ENCODE measurements around the gene CHST8. TPM values are rescaled to one million over a fixed set of nuclear protein-coding genes. Genes with fewer than 3 reads are reported as not detected.

Gene CHST8
- total RNA-seq, 1 experiment from 2014 or later, result not detected

- TF ChIP-seq CTCF (IDR thresholded peaks at IDR 0.05; ENCODE audit: insufficient read depth in 1 of 2, low read depth in 1 of 2, low read length in 1 of 2, severe bottlenecking in 1 of 2, unreplicated experiment in 1 of 2), result no peak
- Mint-ChIP-seq H3K27ac (ENCODE audit: unreplicated experiment) (no peak overlapping the region), H3K4me1 (ENCODE audit: low read depth, unreplicated experiment) (no peaks in the 10 kb centered on the region), H3K27me3 (ENCODE audit: insufficient read depth, unreplicated experiment) (peaks cover 18% of the 10 kb centered on the region), H3K36me3 (ENCODE audit: insufficient read depth, unreplicated experiment) (no peaks in the 10 kb centered on the region), H3K4me3 (ENCODE audit: unreplicated experiment) (no peak overlapping the region), H3K9me3 (ENCODE audit: unreplicated experiment) (no peaks in the 10 kb centered on the region)
- Histone ChIP-seq H3K4me1 (no peaks in the 10 kb centered on the region), H3K9me3 (no peaks in the 10 kb centered on the region), H3K27me3 (replicated peaks; ENCODE audit: control insufficient read depth, insufficient read depth, low read length) (no peaks in the 10 kb centered on the region; the same call in none of the 2 replicates), H3K4me3 (ENCODE audit: low read depth, low read length) (no peak overlapping the region), H3K36me3 (ENCODE audit: control insufficient read depth, insufficient read depth, low read length) (no peaks in the 10 kb centered on the region)
- intact Hi-C loops (cut with micrococcal nuclease; ENCODE audit: unreplicated experiment), result no loop called here
- POLR2A ChIA-PET, result no interaction called here
- CTCF ChIA-PET, result no interaction called here
- no TSS peak for BruUV-seq (replicated peaks)
- no peak for DNase-seq
These were observed 53.0 kb downstream of the CHST8 start for GRCh38 chr19:33674626-33675367.

- no peaks in the 10 kb centered on the region for H3K36me3 ChIP-seq (ENCODE audit: control insufficient read depth, insufficient read depth, low read length)
- Mint-ChIP-seq H3K4me1 (ENCODE audit: low read depth, unreplicated experiment) (no peaks in the 10 kb centered on the region), H3K9me3 (ENCODE audit: unreplicated experiment) (no peaks in the 10 kb centered on the region), H3K27me3 (ENCODE audit: insufficient read depth, unreplicated experiment) (peaks cover 14% of the 10 kb centered on the region), H3K36me3 (ENCODE audit: insufficient read depth, unreplicated experiment) (no peaks in the 10 kb centered on the region), H3K27ac (ENCODE audit: unreplicated experiment) (no peak overlapping the region), H3K4me3 (ENCODE audit: unreplicated experiment) (no peak overlapping the region)
- POLR2A ChIA-PET, result no interaction called here
- CTCF ChIA-PET, result no interaction called here
- H3K27me3 ChIP-seq (replicated peaks; ENCODE audit: control insufficient read depth, insufficient read depth, low read length), result no peaks in the 10 kb centered on the region; the same call in none of the 2 replicates
- no peak overlapping the region for H3K4me3 ChIP-seq (ENCODE audit: low read depth, low read length)
- intact Hi-C loops (cut with micrococcal nuclease; ENCODE audit: unreplicated experiment), result no loop called here
- no peaks in the 10 kb centered on the region for H3K9me3 ChIP-seq
- TF ChIP-seq CTCF (IDR thresholded peaks at IDR 0.05; ENCODE audit: insufficient read depth in 1 of 2, low read depth in 1 of 2, low read length in 1 of 2, severe bottlenecking in 1 of 2, unreplicated experiment in 1 of 2), result no peak
- no peaks in the 10 kb centered on the region for H3K4me1 ChIP-seq
- no TSS peak for BruUV-seq (replicated peaks)
- DNase-seq, result no peak
These were observed 53.9 kb downstream of the CHST8 start for GRCh38 chr19:33675501-33676124.

GRCh38 chr19:33676999-33677665 lies 55.4 kb downstream of the CHST8 start:
- ChIA-PET POLR2A (no interaction called here), CTCF (interaction anchor here (0.5 kb wide), 1 partner anchor 34 kb away, joined by 4 read pairs; no protein-coding TSS in a partner anchor)
- Mint-ChIP-seq H3K4me1 (ENCODE audit: low read depth, unreplicated experiment) (no peaks in the 10 kb centered on the region), H3K4me3 (ENCODE audit: unreplicated experiment) (no peak overlapping the region), H3K27me3 (ENCODE audit: insufficient read depth, unreplicated experiment) (peaks cover 7% of the 10 kb centered on the region), H3K9me3 (ENCODE audit: unreplicated experiment) (no peaks in the 10 kb centered on the region), H3K27ac (ENCODE audit: unreplicated experiment) (no peak overlapping the region), H3K36me3 (ENCODE audit: insufficient read depth, unreplicated experiment) (no peaks in the 10 kb centered on the region)
- Histone ChIP-seq H3K4me1 (no peaks in the 10 kb centered on the region), H3K4me3 (ENCODE audit: low read depth, low read length) (no peak overlapping the region), H3K27me3 (replicated peaks; ENCODE audit: control insufficient read depth, insufficient read depth, low read length) (no peaks in the 10 kb centered on the region; the same call in 1 of the 2 replicates), H3K36me3 (ENCODE audit: control insufficient read depth, insufficient read depth, low read length) (no peaks in the 10 kb centered on the region), H3K9me3 (no peaks in the 10 kb centered on the region)
- no peak for TF ChIP-seq CTCF (IDR thresholded peaks at IDR 0.05; ENCODE audit: insufficient read depth in 1 of 2, low read depth in 1 of 2, low read length in 1 of 2, severe bottlenecking in 1 of 2, unreplicated experiment in 1 of 2)
- no TSS peak for BruUV-seq (replicated peaks)
- intact Hi-C loops (cut with micrococcal nuclease; ENCODE audit: unreplicated experiment), result no loop called here
- DNase-seq, result no peak

Data from Caco-2 (cell line).